Heart left ventricle (tissue), 16 donors: ENCODE data around the gene DNAH1. TPM values are rescaled to one million over a fixed set of nuclear protein-coding genes. Genes with fewer than 3 reads are reported as not detected.

Source experiments
- ATAC-seq, 4 donors: fragments of 200-7000 bp; cut with Tn5 transposase; one replicate each; pipeline ENCODE4 v1.9.1; 2020 to 2022; ENCODE audit warnings: moderate library complexity in 4 of 4, mild to moderate bottlenecking in 3 of 4, moderate number of reproducible peaks in 1 of 4
- DNase-seq, 5 donors: peaks; one replicate each; pipeline ENCODE4 v3.0.0-alpha.2; 2020
- H3K27ac ChIP-seq, 12 donors: fragments of 200-600 bp; sonication (generic) in 4 of 12; one replicate each; pipeline versions ENCODE4 v1.5.0 to v1.8.0; 2016 to 2022; ENCODE audit warnings: mild to moderate bottlenecking in 2 of 12
- H3K27me3 ChIP-seq, 9 donors: fragments of 200-600 bp; sonication (generic) in 2 of 9; one replicate each; pipeline versions ENCODE4 v1.5.1 to v1.8.0; 2016 to 2022; ENCODE audit warnings: mild to moderate bottlenecking in 3 of 9
- H3K36me3 ChIP-seq, 9 donors: fragments of 200-600 bp; sonication (generic) in 2 of 9; one replicate each; pipeline versions ENCODE4 v1.5.0 to v1.8.0; 2018 to 2022; ENCODE audit warnings: mild to moderate bottlenecking in 2 of 9
- H3K4me1 ChIP-seq, 12 donors: fragments of 200-600 bp; sonication (generic) in 4 of 12; one replicate each; pipeline versions ENCODE4 v1.5.0 to v1.8.0; 2016 to 2022; ENCODE audit warnings: mild to moderate bottlenecking in 3 of 12
- H3K4me3 ChIP-seq, 12 donors: fragments of 200-600 bp; sonication (generic) in 4 of 12; one replicate each; pipeline versions ENCODE4 v1.5.0 to v1.8.0; 2017 to 2022; ENCODE audit warnings: mild to moderate bottlenecking in 9 of 12, moderate library complexity in 4 of 12
- H3K9me3 ChIP-seq, 12 donors: fragments of 200-600 bp; sonication (generic) in 4 of 12; one replicate each; pipeline versions ENCODE4 v1.5.0 to v1.8.0; 2016 to 2022; ENCODE audit warnings: mild to moderate bottlenecking in 1 of 12
- POLR2A ChIP-seq, 2 donors: fragments of 450-650 bp; IDR thresholded peaks; one replicate each; pipeline ENCODE4 v1.6.1; 2017; ENCODE audit warnings: antibody characterized with exemption in 2 of 2, mild to moderate bottlenecking in 2 of 2, moderate library complexity in 2 of 2
- WGBS, 4 donors: extraction: QIAGEN DNeasy Blood & Tissue Kit in 2 of 4; methylation state at CpG; one replicate each; pipeline versions ENCODE4 v1.1.5 to v1.1.7; 2013 to 2018; 5-methylcytosine and 5-hydroxymethylcytosine counted together
- intact Hi-C, 10 donors: fragments of 100-400 bp; cut with DNase I; formaldehyde crosslinking; loops; one replicate each; pipeline versions ENCODE4 v1.11.1 to v1.14.2; 2022
- polyA plus RNA-seq, 2 donors: library from polyadenylated mRNA; stranded (reverse); fragments of 200-250 nt; gene quantifications; one replicate each; pipeline ENCODE4 v1.2.3, GENCODE V29; 2013
- total RNA-seq, 9 donors: library from RNA; depleted of rRNA in 2 of 9; stranded (reverse); fragments of >200 nt in 2 of 9; fragmentation: NEBNext Ultra II Directional in 3 of 9; extraction: Animal tissue kit (Norgen Biotek cat#: 25700) in 3 of 9; gene quantifications; one replicate each; pipeline versions ENCODE4 v1.1.0 to v1.2.4, GENCODE V29; 2016 to 2023
- TF ChIP-seq, protein P1 (sequence below), 12 donors: fragments of 200-600 bp; sonication (generic) in 4 of 12; IDR thresholded peaks; one replicate each; pipeline versions ENCODE4 v1.5.0 to v1.8.0; 2018 to 2022; ENCODE audit warnings: antibody characterized with exemption in 12 of 12, mild to moderate bottlenecking in 5 of 12
- donor health status: ischemic (EF 13 %, LVEDD 7.1; RV severe dilation, severe dysfunction).
- donor health status: healthy with polysubstance abuse.
- donor health status: DM: no; HTN: yes; CAD: no.
- donor health status: DM: no; HTN: no; CAD: no.
- donor health status: ischemic (EF 25% LVEDD 6.9; RV normal size, moderate dysfunction).
- donor health status: ischemic (EF 25% LVEDD 5.7; RV mildly dilated, moderate dysfunction).
- donor health status: healthy.
- donor health status: DM: yes; HTN: yes; CAD: no.
- donor health status: ischemic (EF 35%, LVEDD 5.7; RV mildly dilated, moderate dysfunction).
- donor health status: nonischemic (EF 11% LVEDD 7.7; RV severe dilation, severe dysfunction).
- donor health status: DM: yes; HTN: yes; CAD: no.
- donor health status: PGD.
- donor health status: ischemic (EF 29% LVEDD 5.4; RV normal size, mild dysfunction).
- donor health status: nonischemic (EF 23%, LVEDD 6.1; RV moderate dilation, normal function).

DNAH1 gene
- total and polyA plus RNA-seq, 11 donors, result 0.95 to 6.6 (median 2.8) TPM

DNA sequence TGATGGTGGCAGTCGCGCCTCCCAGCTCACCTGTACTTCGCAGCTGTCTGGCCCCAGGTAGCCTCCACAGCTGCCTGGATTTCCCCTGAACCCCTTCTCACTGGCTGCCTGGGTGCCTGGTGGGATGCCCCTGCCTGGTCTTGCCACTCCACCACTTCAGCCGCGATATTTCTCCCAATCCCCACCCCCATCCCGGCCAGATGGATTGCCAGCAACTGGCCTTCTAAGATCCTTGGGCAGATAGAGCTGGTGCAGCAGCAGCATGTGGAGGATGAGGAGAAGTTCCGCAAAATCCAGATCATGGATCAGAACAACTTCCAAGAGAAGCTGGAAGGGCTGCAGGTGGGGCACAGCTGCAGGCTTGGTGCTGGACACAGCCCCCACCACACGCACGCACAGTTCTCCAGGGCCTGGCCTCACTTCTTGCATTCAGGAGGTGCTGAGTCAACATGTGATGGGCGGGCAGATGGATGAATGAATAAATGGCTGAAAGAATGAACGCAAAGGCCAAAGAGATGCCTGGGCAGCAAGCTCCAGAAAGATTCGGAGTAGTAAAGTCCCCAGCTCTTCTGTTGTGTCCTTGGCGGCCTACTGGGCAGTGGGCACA lies 35.7 kb downstream of the DNAH1 start:
- Histone ChIP-seq H3K4me1 (peaks cover 0 to 8% (median 0%) of the 10 kb centered on the region in 12 donors), H3K4me3 (no peak overlapping the region), H3K36me3 (peaks cover 0 to 70% (median 16%) of the 10 kb centered on the region in 9 donors), H3K27ac (no peak overlapping the region), H3K9me3 (no peaks in the 10 kb centered on the region), H3K27me3 (no peaks in the 10 kb centered on the region)
- peak in 3 of 5 donors; percentile 20 to 23 (median 23) for DNase-seq
- no peak for TF ChIP-seq POLR2A (IDR thresholded peaks at IDR 0.05)
- TF ChIP-seq, protein P1, sequence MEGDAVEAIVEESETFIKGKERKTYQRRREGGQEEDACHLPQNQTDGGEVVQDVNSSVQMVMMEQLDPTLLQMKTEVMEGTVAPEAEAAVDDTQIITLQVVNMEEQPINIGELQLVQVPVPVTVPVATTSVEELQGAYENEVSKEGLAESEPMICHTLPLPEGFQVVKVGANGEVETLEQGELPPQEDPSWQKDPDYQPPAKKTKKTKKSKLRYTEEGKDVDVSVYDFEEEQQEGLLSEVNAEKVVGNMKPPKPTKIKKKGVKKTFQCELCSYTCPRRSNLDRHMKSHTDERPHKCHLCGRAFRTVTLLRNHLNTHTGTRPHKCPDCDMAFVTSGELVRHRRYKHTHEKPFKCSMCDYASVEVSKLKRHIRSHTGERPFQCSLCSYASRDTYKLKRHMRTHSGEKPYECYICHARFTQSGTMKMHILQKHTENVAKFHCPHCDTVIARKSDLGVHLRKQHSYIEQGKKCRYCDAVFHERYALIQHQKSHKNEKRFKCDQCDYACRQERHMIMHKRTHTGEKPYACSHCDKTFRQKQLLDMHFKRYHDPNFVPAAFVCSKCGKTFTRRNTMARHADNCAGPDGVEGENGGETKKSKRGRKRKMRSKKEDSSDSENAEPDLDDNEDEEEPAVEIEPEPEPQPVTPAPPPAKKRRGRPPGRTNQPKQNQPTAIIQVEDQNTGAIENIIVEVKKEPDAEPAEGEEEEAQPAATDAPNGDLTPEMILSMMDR (IDR thresholded peaks at IDR 0.05), result no peak
- no peak for ATAC-seq
- intact Hi-C loops, result no loop called here
- WGBS, 4 donors, result 89 to 95% (median 94%) methylated on average over 13 of the region's 13 CpGs

DNA sequence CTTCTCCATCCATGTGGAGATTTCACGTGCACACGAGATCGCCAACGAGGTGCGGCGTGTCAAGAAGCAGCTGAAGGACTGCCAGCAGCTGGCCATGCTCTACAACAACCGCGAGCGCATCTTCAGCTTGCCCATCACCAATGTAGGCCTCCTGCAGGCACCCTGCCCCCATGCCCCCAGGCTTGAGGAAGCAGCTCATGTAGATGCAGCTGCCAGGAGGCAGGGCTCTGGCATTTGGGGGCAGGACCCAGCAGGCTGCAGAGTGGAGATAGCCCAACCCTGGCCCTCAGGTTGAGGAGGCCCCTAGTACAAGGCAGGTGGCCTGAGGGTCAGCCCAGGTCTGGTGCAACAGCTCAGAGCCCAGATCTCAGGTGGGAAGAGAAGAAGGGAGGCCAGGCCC lies 36.4 kb downstream of the DNAH1 start:
- H3K27ac ChIP-seq, result no peak overlapping the region
- TF ChIP-seq POLR2A (IDR thresholded peaks at IDR 0.05), result no peak
- TF ChIP-seq, protein P1 (IDR thresholded peaks at IDR 0.05), result no peak
- H3K9me3 ChIP-seq, result no peaks in the 10 kb centered on the region
- H3K4me3 ChIP-seq, result no peak overlapping the region
- ATAC-seq (no peak), DNase-seq (peak in 3 of 5 donors; percentile 19 to 55 (median 24))
- H3K4me1 ChIP-seq, result peaks cover 0 to under 1% (median 0%) of the 10 kb centered on the region in 12 donors
- 96 to 98% (median 96%) methylated on average over 9 of the region's 9 CpGs for WGBS, 4 donors
- intact Hi-C loops, result no loop called here
- no peaks in the 10 kb centered on the region for H3K27me3 ChIP-seq
- H3K36me3 ChIP-seq, result peaks cover 0 to 73% (median 19%) of the 10 kb centered on the region in 9 donors

DNA sequence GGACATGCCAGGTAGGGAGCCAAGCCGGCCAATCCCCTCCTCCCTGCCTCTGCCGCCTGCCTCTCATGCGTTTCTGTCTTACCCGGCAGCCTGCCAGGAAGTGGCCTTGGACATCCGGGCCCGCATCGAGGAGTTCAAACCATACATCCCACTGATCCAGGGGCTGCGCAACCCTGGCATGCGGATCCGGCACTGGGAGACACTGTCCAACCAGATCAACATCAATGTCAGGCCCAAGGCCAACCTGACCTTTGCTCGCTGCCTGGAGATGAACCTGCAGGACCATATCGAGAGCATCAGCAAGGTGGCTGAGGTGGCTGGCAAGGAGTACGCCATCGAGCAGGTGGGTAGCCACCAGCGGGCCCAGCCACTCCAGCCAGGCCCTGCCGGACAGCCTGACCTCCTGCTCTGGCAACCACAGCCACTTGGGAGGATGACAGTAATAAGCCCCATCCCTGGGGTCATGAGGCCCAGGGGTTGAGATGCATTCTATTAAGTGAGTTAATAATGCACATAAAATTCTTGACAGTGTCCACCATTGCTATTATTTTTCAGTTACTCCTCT lies 37.3 kb downstream of the DNAH1 start:
- Histone ChIP-seq H3K27me3 (no peaks in the 10 kb centered on the region), H3K4me1 (no peaks in the 10 kb centered on the region), H3K27ac (no peak overlapping the region), H3K4me3 (no peak overlapping the region), H3K36me3 (peaks cover 0 to 79% (median 23%) of the 10 kb centered on the region in 9 donors), H3K9me3 (no peaks in the 10 kb centered on the region)
- intact Hi-C loops, result no loop called here
- WGBS, 4 donors, result 93 to 95% (median 94%) methylated on average over 15 to 16 of the region's 16 CpGs
- ATAC-seq (no peak), DNase-seq (peak in 3 of 5 donors; percentile 14 to 47 (median 22))
- TF ChIP-seq, protein P1 (IDR thresholded peaks at IDR 0.05), result no peak
- no peak for TF ChIP-seq POLR2A (IDR thresholded peaks at IDR 0.05)

DNA sequence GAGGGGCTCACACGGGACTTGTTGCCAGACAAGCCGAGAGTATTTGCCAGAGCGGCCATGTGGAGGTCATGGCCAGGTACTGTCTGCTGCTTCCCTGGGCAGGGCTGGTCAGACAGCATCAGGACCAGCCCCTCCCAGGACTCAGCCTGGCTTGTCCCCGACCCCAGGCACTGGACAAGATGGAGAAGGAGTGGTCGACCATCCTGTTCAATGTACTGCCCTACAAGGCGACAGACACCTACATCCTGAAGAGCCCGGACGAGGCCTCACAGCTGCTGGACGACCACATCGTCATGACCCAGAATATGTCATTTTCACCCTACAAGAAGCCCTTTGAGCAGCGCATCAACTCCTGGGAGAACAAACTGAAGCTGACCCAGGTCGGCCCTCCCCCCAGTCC lies 38.6 kb downstream of the DNAH1 start:
- Histone ChIP-seq H3K27ac (no peak overlapping the region), H3K9me3 (no peaks in the 10 kb centered on the region), H3K27me3 (no peaks in the 10 kb centered on the region), H3K4me1 (no peaks in the 10 kb centered on the region), H3K36me3 (peaks cover 0 to 82% (median 21%) of the 10 kb centered on the region in 9 donors), H3K4me3 (no peak overlapping the region)
- intact Hi-C loops, result no loop called here
- DNase-seq, result peak in 3 of 5 donors; percentile 14 to 38 (median 20)
- WGBS, 4 donors, result 85 to 91% (median 89%) methylated on average over 7 to 12 of the region's 12 CpGs
- TF ChIP-seq, protein P1 (IDR thresholded peaks at IDR 0.05), result no peak
- ATAC-seq, result no peak
